Measurements from ENCODE around the gene ZSCAN1. TPM values are rescaled to one million over a fixed set of nuclear protein-coding genes. Genes with fewer than 3 reads are reported as not detected.

The ZSCAN1 gene
- total RNA-seq, 1 experiment from 2014 or later, result not detected

GRCh38 chr19:58079792-58080191 is 46.0 kb downstream of the ZSCAN1 start:
- no peak for DNase-seq (ENCODE audit: low read depth)

GRCh38 chr19:58083021-58083420 is 49.2 kb downstream of the ZSCAN1 start:
- no peak for DNase-seq (ENCODE audit: low read depth)

DNA sequence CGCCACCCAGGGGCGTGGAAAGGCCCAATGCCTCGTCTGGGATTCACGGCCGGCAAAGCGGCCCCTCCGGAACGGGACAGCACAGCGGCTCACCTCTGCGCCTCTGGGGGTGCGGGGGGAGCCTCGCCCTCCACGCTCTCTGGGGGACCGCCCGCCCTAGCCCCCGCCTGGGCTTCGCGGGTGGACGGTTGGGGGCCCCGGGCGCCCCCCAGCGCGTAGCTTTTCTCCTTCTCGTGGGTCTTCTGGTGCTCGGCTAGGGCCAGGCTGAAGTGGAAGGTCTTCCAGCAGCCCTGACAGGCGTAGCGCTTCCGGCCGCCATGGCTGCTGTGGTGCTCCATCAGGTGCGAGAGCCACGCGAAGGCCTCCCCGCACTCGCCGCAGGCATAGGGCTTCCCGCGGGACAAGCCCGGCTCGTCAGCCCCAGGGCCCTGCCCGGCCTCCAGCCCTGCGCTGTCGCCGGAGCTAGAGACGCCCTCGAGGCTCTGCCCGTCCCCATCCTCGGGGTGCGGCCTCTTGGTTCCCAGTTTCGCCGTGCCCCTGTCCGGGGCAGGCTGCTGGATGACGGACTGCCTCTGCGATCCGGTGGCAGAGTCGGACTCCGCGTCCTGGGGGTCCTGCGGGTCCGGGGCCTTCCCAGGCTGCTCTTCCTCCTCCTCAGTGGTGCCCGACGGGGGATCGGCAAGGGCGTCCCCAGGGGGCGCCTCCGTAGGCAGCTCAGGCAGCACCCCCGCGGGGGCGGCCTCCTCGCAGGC is 50.9 kb downstream of the ZSCAN1 start:
- no peak for DNase-seq (ENCODE audit: low read depth)

DNA sequence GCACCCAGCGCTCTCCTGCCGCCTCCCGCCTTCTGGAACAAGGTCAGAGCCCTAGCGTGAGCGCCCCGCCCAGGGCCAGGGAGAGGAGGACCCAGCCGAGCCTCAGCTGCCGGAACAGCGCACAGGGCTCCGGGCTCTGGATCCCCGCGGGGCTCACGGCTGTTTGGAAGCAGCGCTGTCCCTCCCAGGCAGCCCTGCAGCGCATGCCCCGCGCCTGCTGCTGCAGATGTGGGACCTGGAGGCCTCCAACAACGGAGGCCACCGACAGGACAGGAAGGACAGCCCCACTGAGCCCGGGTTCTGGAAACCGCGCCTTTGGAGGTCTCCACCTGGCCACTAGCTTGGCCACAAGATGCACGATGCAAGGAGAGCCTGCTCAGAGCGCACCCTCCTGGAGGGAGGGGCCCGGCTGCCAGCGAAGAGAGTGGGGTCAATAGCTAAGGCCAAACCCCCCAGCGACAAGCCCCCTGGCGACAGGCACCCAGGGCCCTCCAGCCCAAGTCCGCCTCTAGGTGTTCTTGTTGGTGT is 51.6 kb downstream of the ZSCAN1 start:
- no peak for DNase-seq (ENCODE audit: low read depth)

DNA sequence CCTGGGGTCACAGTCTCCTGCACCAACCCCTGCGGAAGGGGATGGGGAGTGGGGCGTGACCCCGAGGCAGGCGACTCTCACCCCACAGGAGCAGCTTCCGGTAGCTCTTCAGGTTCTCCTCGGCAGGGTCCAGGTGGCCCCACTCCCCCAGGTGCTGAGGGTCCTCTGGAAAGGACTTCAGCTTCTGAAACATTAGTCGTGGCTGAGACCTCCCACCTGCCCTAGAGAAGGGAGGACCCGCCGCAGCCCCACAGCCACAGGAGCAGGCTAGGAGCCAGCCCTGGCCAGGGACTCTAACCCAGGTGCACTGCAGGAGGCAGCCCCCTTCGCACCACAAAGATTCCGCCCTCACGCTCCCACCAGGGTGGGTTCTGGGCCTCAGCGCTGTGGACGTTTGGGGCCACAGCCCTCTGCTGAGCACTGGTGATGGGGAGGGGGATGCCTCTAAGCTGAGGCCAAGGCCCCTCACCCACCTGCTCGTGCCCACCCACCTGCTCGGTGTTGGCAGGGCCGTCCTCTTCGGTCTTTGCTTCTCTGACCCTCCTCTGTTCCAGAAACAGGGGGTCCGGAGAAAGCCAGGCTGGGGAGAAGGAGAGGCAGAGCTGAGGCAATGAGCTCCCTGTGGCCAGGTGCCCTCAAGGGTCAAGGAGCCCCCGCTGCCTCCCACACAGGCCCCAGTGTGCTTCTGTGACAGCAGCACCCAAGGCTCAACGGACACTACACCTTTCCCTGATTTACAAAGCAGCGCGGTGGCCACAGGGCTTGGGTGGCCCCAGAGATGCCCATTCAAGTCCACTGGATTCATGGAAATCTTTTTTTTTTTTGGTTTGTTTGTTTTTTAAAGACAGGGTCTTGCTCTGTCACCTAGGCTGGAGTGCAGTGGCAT is 53.2 kb downstream of the ZSCAN1 start:
- no peak for DNase-seq (ENCODE audit: low read depth)

GRCh38 chr19:58088521-58089052 is 54.8 kb downstream of the ZSCAN1 start:
- no peak for DNase-seq (ENCODE audit: low read depth)

- DNase-seq (ENCODE audit: low read depth), result no peak
Observed at GRCh38 chr19:58089846-58090245, 56.0 kb downstream of the ZSCAN1 start.

DNA sequence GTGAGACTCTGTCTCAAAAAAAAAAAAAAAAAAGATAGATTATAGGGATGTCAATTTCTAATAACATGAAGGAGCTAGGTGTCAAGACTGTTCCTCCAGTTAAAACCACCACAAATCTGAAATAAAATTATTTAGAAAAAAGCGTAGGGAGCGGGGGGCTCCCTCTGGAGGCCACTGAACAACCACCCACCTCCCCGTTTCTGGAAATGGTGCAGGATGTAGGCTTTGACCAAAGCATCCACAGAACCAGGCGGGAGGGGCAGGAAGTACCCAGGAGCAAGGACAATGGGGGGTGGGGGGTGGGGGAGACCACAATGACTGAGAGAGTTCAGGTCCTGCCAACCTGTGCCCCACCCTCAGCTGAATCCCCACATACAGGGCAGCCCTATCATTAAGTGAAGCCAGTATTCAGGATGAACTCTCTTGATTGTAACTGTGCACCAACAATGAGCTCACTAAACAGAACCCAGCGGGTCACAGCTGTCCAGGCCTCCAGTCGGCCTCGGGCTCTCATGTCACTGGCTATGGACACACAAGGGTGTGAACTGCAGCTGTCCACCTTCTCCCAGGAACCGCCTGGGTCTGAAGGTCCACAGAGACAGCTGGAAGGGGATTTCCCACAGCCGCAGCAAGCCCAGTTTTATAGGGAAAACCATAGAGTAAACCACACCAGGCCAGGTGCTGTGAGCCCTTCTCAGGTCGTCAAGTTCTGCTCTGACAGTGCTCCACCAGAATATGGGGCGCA is 57.6 kb downstream of the ZSCAN1 start:
- DNase-seq (ENCODE audit: low read depth), result no peak

- DNase-seq (ENCODE audit: low read depth), result no peak
Observed at GRCh38 chr19:58093071-58093470, 59.2 kb downstream of the ZSCAN1 start.

DNA sequence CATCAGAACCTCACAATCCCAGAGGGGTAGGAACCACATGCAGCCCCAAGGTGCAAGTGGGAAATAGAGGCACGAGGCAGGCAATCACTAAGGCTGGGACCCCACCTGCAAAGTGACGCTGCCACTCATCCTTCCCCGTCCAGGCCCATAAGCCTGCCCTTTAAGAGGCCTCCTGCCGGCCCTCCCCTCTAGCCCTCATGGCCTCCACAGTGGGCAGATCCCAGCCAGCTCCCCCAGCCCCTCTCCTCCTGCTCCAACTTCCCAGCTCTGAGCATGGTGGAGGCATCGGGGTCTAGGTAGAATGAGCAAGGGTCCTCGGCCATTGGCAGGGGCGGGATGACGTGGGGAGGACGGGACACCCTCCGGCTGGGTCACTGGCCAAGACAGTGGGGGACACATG is 61.5 kb downstream of the ZSCAN1 start:
- no peak for DNase-seq (ENCODE audit: low read depth)

GRCh38 chr19:58096884-58097283 is 63.1 kb downstream of the ZSCAN1 start:
- DNase-seq (ENCODE audit: low read depth), result no peak

- no peak for DNase-seq (ENCODE audit: low read depth)
Observed at GRCh38 chr19:58097349-58097748, 63.5 kb downstream of the ZSCAN1 start.

DNA sequence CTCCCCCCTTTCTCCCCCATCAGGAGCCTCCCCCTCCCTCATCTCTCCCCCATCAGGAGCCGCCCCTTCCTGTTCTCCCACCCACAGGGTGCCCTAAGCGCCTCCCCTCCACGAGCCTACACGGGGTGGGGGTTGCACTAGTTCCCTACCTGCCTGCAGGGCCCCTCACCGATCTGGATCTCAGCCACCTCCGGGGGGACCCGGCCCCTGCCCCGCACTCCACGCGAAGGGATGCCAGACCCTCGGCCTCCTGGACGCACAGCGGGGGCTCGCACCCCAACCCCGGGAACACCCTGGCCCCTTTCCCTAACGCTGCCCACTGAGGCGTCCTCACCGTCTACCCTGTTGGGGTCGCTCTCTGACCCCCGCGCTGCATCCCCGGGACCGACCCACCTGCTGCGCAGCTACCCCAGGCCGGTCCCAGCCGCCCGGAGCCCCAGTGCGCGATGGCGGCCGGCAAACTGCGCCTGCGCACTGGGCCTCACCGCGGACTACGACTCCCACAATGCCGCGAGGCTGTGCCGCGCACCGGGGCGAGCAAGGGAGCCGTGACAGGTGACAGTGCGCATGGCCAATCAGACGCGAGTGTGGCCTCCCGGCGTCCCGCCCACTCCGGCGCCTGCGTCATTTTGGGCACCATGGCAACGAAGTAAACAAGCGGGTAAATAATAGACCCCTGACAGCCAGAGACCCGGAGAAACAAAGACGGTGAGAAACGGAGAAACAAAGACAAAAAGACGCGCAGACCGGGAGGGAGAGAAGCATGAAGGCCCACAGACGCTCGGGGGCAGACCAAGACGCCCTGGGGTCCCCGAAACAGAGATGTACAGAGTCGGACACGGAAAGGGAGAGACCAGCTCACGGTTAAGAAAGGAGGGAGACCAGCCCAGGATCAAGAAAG is 64.2 kb downstream of the ZSCAN1 start, which contains the start of gene ZSCAN18:
ZSCAN18 (minus strand) TSS at position 451 of the 901 bp plus-strand sequence. CDS start 7,964 bp downstream, outside the sequence.
- DNase-seq (ENCODE audit: low read depth), result peak; percentile 19

GRCh38 chr19:58098682-58098998 is 64.8 kb downstream of the ZSCAN1 start:
- no peak for DNase-seq (ENCODE audit: low read depth)

Other genes starting within 250 kb of the ZSCAN1 start
- gene ZNF552, start 219.1 kb upstream of the ZSCAN1 start, total RNA-seq (2014; rRNA removed; shearing (Covaris generic)), result 6.7 and 8.0 TPM in 2 replicates
- 21.8 and 23.5 TPM in 2 replicates for gene ZNF587B, start 203.7 kb upstream of the ZSCAN1 start, total RNA-seq (2014; rRNA removed; shearing (Covaris generic))
- 8.1 and 8.2 TPM in 2 replicates for gene ZNF587, start 184.2 kb upstream of the ZSCAN1 start, total RNA-seq (2014; rRNA removed; shearing (Covaris generic))
- 0.53 and 0.80 TPM in 2 replicates for gene ZNF814, start 145.0 kb upstream of the ZSCAN1 start, total RNA-seq (2014; rRNA removed; shearing (Covaris generic))
- gene ZNF417, start 117.4 kb upstream of the ZSCAN1 start, total RNA-seq (2014; rRNA removed; shearing (Covaris generic)), result 5.4 and 6.7 TPM in 2 replicates
- 0.03 TPM in 1 of 2 replicates, not detected in the other for gene ZNF418, start 98.6 kb upstream of the ZSCAN1 start, total RNA-seq (2014; rRNA removed; shearing (Covaris generic))
- 5.0 and 5.4 TPM in 2 replicates for gene ZNF256, start 86.3 kb upstream of the ZSCAN1 start, total RNA-seq (2014; rRNA removed; shearing (Covaris generic))
- gene C19orf18, start 59.5 kb upstream of the ZSCAN1 start, total RNA-seq (2014; rRNA removed; shearing (Covaris generic)), result not detected in 2 replicates
- gene ZNF606, start 31.2 kb upstream of the ZSCAN1 start, total RNA-seq (2014; rRNA removed; shearing (Covaris generic)), result 6.8 and 16.9 TPM in 2 replicates
- gene ZNF135, start 25.3 kb downstream of the ZSCAN1 start, total RNA-seq (2014; rRNA removed; shearing (Covaris generic)), result 0.03 TPM in 1 of 2 replicates, not detected in the other
- gene ZSCAN18, start 64.2 kb downstream of the ZSCAN1 start, total RNA-seq (2014; rRNA removed; shearing (Covaris generic)), result 0.30 and 0.71 TPM in 2 replicates
- 7.1 and 9.0 TPM in 2 replicates for gene ZNF329, start 116.8 kb downstream of the ZSCAN1 start, total RNA-seq (2014; rRNA removed; shearing (Covaris generic))
- 27.6 and 28.4 TPM in 2 replicates for gene ZNF274, start 149.0 kb downstream of the ZSCAN1 start, total RNA-seq (2014; rRNA removed; shearing (Covaris generic))
- 36.6 and 62.3 TPM in 2 replicates for gene ZNF544, start 194.9 kb downstream of the ZSCAN1 start, total RNA-seq (2014; rRNA removed; shearing (Covaris generic))
- 3.1 TPM in 2 replicates for gene ZNF8, start 244.9 kb downstream of the ZSCAN1 start, total RNA-seq (2014; rRNA removed; shearing (Covaris generic))